GM12891 (cell line): Measurements from ENCODE around the gene LRRC1.

Experiments used
- POLR2A ChIP-seq: IDR thresholded peaks from 2 replicates; pipeline ENCODE4 v1.6.1; 2011; ENCODE audit warnings: low read depth, low read length, control low read depth
- POLR2AphosphoS5 ChIP-seq: IDR thresholded peaks from 2 replicates; pipeline ENCODE4 v1.6.1; 2011; ENCODE audit warnings: low read depth, low read length, control low read depth
- TAF1 ChIP-seq: IDR thresholded peaks from 2 replicates; pipeline ENCODE4 v1.6.1; 2011; ENCODE audit warnings: low read depth, low read length, control low read depth

- TF ChIP-seq POLR2A = no peak
- TF ChIP-seq POLR2AphosphoS5 = no peak
- no peak for TF ChIP-seq TAF1
These were observed 112.0 kb downstream of the LRRC1 start for GRCh38 chr6:53906842-53907241.
